A673 (cell line): ENCODE measurements around the gene GIMAP5. TPM values are rescaled to one million over a fixed set of nuclear protein-coding genes. Genes with fewer than 3 reads are reported as not detected.

Experiments
- BruUV-seq: library from RNA; stranded (reverse); fragments of 400-500 nt; replicated peaks from 2 replicates; lab custom pipeline; 2021; lab: Mats Ljungman, UMichigan
- CTCF ChIA-PET: fragments of 300-600 bp; sonication (Branson Sonifier 250); formaldehyde crosslinking; loops from one replicate; lab custom pipeline; 2022; ENCODE audit warnings: antibody characterized with exemption; lab: Charles Lee
- POLR2A ChIA-PET: fragments of 300-600 bp; sonication (Branson Sonifier 250); formaldehyde crosslinking; loops from one replicate; lab custom pipeline; 2022; ENCODE audit warnings: antibody characterized with exemption; ENCODE audit not compliant: low non-redundant PET; lab: Charles Lee
- DNase-seq: peaks from one replicate; pipeline ENCODE4 v3.0.0-alpha.2; 2015; ENCODE audit warnings: low spot score
- H3K27ac ChIP-seq: fragments of 200-600 bp; sonication (generic); 2 replicates; pipeline ENCODE4 v1.5.1; 2016; ENCODE audit warnings: mixed run types, low read depth, mild to moderate bottlenecking, mixed read lengths, antibody characterized with exemption, low read length; ENCODE audit not compliant: poor library complexity, severe bottlenecking
- H3K27me3 ChIP-seq: fragments of 200-600 bp; sonication (generic); replicated peaks from 2 replicates; pipeline ENCODE4 v1.6.1; 2017; ENCODE audit warnings: mixed run types, low read depth, mild to moderate bottlenecking, mixed read lengths, antibody characterized with exemption, low read length; ENCODE audit not compliant: insufficient read depth, poor library complexity
- H3K36me3 ChIP-seq: fragments of 200-600 bp; sonication (generic); 2 replicates; pipeline ENCODE4 v1.6.1; 2016; ENCODE audit warnings: mixed run types, mild to moderate bottlenecking, mixed read lengths, antibody characterized with exemption, low read length; ENCODE audit not compliant: insufficient read depth, poor library complexity, severe bottlenecking
- H3K4me1 ChIP-seq: fragments of 200-600 bp; sonication (generic); 2 replicates; pipeline ENCODE4 v1.6.1; 2017; ENCODE audit warnings: mixed run types, mild to moderate bottlenecking, mixed read lengths, antibody characterized with exemption, low read length; ENCODE audit not compliant: insufficient read depth, poor library complexity, severe bottlenecking
- H3K4me3 ChIP-seq: fragments of 200-600 bp; sonication (generic); 2 replicates; pipeline ENCODE4 v1.5.1; 2016; ENCODE audit warnings: low read depth, mixed run types, mild to moderate bottlenecking, mixed read lengths, low read length; ENCODE audit not compliant: poor library complexity, severe bottlenecking
- H3K9me3 ChIP-seq: fragments of 200-600 bp; sonication (generic); 2 replicates; pipeline ENCODE4 v1.6.1; 2016; ENCODE audit warnings: mixed run types, low read depth, mild to moderate bottlenecking, mixed read lengths, antibody characterized with exemption, low read length; ENCODE audit not compliant: poor library complexity, severe bottlenecking
- EZH2 ChIP-seq: fragments of 200-600 bp; sonication (generic); IDR thresholded peaks from 2 replicates; pipeline ENCODE4 v1.6.1; 2017; ENCODE audit warnings: borderline replicate concordance, low read depth, mild to moderate bottlenecking, mixed read lengths, antibody characterized with exemption, low read length; ENCODE audit not compliant: poor library complexity, severe bottlenecking
- intact Hi-C: fragments of 100-400 bp; cut with micrococcal nuclease; formaldehyde crosslinking; loops from one replicate; pipeline ENCODE4 v1.10.0; 2022; ENCODE audit not compliant: unreplicated experiment
- total RNA-seq: library from RNA; stranded (reverse); gene quantifications from 2 replicates; pipeline ENCODE4 v1.2.3, GENCODE V29; 2021
- TF ChIP-seq, protein P1 (sequence below): fragments of 300-800, 200-600 bp; sonication (generic); conservative IDR thresholded peaks from 2 replicates; pipeline ENCODE4 v1.5.1; 2017; ENCODE audit warnings: low read depth, mild to moderate bottlenecking, antibody characterized with exemption, low read length, moderate library complexity, mixed read lengths

The GIMAP5 gene
- total RNA-seq, 1 experiment from 2014 or later: 0.58 TPM

DNA sequence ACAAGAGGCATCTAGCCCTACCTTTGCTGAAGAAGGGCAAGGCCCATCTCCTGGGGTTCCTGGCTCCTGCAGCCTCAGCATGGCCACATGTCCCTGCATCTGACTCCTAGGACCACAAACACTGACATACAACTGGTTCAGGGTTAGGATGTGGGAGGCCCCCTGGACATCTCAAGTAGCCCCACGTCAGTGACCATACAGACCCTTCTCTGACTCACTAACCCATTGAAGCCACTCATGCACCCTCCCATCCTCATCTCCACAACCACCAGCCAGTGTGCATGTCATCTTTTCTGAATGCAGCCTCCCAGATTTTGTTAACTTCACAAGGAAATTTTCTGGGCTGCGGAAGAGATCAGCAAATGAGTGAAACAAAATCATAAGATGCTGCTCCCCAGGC, 44.7 kb downstream of the GIMAP5 start:
- peaks cover 41% of the 10 kb centered on the region for H3K4me1 ChIP-seq
- CTCF ChIA-PET: no interaction called here
- no peak for DNase-seq
- H3K27me3 ChIP-seq: no peaks in the 10 kb centered on the region
- no peak overlapping the region for H3K27ac ChIP-seq
- no TSS peak for BruUV-seq
- POLR2A ChIA-PET: no interaction called here
- intact Hi-C loops: no loop called here
- no peaks in the 10 kb centered on the region for H3K36me3 ChIP-seq
- H3K4me3 ChIP-seq: no peak overlapping the region
- H3K9me3 ChIP-seq: no peaks in the 10 kb centered on the region
- no peak for TF ChIP-seq EZH2
- TF ChIP-seq, protein P1, sequence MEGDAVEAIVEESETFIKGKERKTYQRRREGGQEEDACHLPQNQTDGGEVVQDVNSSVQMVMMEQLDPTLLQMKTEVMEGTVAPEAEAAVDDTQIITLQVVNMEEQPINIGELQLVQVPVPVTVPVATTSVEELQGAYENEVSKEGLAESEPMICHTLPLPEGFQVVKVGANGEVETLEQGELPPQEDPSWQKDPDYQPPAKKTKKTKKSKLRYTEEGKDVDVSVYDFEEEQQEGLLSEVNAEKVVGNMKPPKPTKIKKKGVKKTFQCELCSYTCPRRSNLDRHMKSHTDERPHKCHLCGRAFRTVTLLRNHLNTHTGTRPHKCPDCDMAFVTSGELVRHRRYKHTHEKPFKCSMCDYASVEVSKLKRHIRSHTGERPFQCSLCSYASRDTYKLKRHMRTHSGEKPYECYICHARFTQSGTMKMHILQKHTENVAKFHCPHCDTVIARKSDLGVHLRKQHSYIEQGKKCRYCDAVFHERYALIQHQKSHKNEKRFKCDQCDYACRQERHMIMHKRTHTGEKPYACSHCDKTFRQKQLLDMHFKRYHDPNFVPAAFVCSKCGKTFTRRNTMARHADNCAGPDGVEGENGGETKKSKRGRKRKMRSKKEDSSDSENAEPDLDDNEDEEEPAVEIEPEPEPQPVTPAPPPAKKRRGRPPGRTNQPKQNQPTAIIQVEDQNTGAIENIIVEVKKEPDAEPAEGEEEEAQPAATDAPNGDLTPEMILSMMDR: no peak

DNA sequence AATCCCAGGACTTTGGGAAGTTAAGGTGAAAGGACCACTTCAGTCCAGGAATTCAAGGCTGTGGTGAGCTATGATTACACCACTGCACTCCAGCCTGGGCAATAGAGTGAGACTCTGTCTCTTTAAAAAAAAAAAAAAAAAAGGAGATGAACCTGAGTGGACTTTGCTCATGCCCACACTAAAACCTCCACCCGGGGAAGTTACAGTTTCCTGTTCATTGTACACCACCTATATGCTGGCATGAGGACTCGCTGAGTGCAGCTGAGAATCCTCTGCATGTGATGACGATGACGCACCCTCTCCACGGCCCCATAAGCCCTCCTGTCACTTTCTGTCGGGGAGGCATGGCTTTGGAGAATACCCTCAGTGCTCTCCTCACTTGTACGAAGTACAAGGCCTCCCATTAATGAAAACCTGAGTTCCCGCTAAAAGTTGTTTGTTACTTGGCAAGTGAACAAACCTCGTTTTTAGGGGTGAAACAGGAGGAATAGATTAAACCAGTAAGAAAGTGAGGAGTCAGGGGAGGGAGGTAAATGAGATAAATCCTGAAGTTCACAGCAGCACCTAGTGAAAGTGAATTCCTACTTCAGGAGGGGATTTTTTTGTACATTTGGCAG, 47.0 kb downstream of the GIMAP5 start:
- TF ChIP-seq, protein P1: no peak
- TF ChIP-seq EZH2: no peak
- intact Hi-C loops: no loop called here

DNA sequence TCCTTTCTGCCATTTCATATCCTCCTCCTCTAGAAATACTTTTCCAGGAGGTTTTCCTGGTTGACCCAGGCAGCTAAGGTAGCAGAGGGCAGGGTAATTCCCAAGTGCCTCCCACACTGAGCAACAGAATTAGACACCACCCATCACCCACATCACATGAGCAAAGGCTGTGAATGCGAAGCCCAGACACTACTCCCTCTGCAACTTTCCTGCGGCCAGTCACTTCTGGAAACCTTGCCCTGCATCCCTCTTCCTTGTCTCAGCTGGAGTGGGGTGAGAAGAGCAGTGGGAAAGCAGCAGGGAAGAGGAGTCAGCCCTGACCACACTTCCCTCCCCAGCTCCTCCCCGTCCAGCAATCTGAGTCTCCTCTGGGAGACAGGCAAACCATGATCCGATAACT, 47.7 kb downstream of the GIMAP5 start:
- ChIA-PET POLR2A (no interaction called here), CTCF (no interaction called here)
- Histone ChIP-seq H3K4me3 (no peak overlapping the region), H3K9me3 (no peaks in the 10 kb centered on the region), H3K36me3 (no peaks in the 10 kb centered on the region), H3K4me1 (peaks cover 69% of the 10 kb centered on the region), H3K27ac (peak overlapping the region; percentile 98), H3K27me3 (no peaks in the 10 kb centered on the region)
- intact Hi-C loops: no loop called here
- TF ChIP-seq, protein P1: no peak
- no peak for TF ChIP-seq EZH2
- no TSS peak for BruUV-seq
- DNase-seq: no peak

More for the DNA sequence above, 47.0 kb downstream of the GIMAP5 start:
- no peak for DNase-seq
- POLR2A ChIA-PET: no interaction called here
- H3K4me1 ChIP-seq: peaks cover 64% of the 10 kb centered on the region
- BruUV-seq: no TSS peak
- no peak overlapping the region for H3K4me3 ChIP-seq
- H3K27ac ChIP-seq: peak overlapping the region; percentile 98
- no peaks in the 10 kb centered on the region for H3K27me3 ChIP-seq
- CTCF ChIA-PET: interaction anchor here (0.6 kb wide), 1 partner anchor 391 kb away, joined by 7 read pairs; no protein-coding TSS in a partner anchor
- H3K9me3 ChIP-seq: no peaks in the 10 kb centered on the region
- no peaks in the 10 kb centered on the region for H3K36me3 ChIP-seq
